Lower leg skin (tissue), 4 donors: ENCODE measurements around the gene TTC12. TPM values are rescaled to one million over a fixed set of nuclear protein-coding genes. Genes with fewer than 3 reads are reported as not detected.

ENCODE experiments used
- DNase-seq, 2 donors: peaks; one replicate each; pipeline ENCODE4 v3.0.0-alpha.2; 2019; ENCODE audit warnings: low spot score in 2 of 2
- H3K4me3 ChIP-seq: fragments of 200-600 bp; sonication (generic); 2 replicates; pipeline ENCODE4 v1.5.1; 2017; ENCODE audit warnings: mild to moderate bottlenecking, low read depth; ENCODE audit not compliant: poor library complexity, severe bottlenecking
- POLR2A ChIP-seq, 2 donors: fragments of 450-650 bp; IDR thresholded peaks; one replicate each; pipeline ENCODE4 v1.6.1; 2016 to 2017; ENCODE audit warnings: antibody characterized with exemption in 2 of 2, mild to moderate bottlenecking in 1 of 2, moderate library complexity in 1 of 2
- WGBS, 2 donors: methylation state at CpG; one replicate each; pipeline ENCODE4 v1.1.5; 2018; 5-methylcytosine and 5-hydroxymethylcytosine counted together
- intact Hi-C: fragments of 100-400 bp; cut with DNase I; formaldehyde crosslinking; loops from one replicate; pipeline ENCODE4 v1.15.0; 2023; ENCODE audit warnings: low total_unique reads
- total RNA-seq, 4 donors: library from RNA; depleted of rRNA; stranded (reverse); fragments of >200 nt; gene quantifications; one replicate each; pipeline ENCODE4 v1.1.0, GENCODE V29; 2016
- TF ChIP-seq, protein P1 (sequence below), 3 donors: fragments of 450-650 bp; IDR thresholded peaks; one replicate each; pipeline ENCODE4 v1.5.1; 2016; ENCODE audit warnings: antibody characterized with exemption in 3 of 3, mild to moderate bottlenecking in 3 of 3, moderate library complexity in 2 of 3

TTC12 gene
- total RNA-seq, 4 donors from 2014 or later: 14.5 to 48.2 (median 21.9) TPM

- DNase-seq: peak in 1 of 2 donors; percentile 50
- 58 to 75% methylated on average over 1 of the region's 1 CpG for WGBS, 2 donors
- TF ChIP-seq, protein P1, sequence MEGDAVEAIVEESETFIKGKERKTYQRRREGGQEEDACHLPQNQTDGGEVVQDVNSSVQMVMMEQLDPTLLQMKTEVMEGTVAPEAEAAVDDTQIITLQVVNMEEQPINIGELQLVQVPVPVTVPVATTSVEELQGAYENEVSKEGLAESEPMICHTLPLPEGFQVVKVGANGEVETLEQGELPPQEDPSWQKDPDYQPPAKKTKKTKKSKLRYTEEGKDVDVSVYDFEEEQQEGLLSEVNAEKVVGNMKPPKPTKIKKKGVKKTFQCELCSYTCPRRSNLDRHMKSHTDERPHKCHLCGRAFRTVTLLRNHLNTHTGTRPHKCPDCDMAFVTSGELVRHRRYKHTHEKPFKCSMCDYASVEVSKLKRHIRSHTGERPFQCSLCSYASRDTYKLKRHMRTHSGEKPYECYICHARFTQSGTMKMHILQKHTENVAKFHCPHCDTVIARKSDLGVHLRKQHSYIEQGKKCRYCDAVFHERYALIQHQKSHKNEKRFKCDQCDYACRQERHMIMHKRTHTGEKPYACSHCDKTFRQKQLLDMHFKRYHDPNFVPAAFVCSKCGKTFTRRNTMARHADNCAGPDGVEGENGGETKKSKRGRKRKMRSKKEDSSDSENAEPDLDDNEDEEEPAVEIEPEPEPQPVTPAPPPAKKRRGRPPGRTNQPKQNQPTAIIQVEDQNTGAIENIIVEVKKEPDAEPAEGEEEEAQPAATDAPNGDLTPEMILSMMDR (IDR thresholded peaks at IDR 0.05): no peak
- TF ChIP-seq POLR2A (IDR thresholded peaks at IDR 0.05): no peak
- H3K4me3 ChIP-seq: no peak overlapping the region
- intact Hi-C loops: no loop called here
Observed at GRCh38 chr11:113396690-113397089, 82.3 kb downstream of the TTC12 start.

DNA sequence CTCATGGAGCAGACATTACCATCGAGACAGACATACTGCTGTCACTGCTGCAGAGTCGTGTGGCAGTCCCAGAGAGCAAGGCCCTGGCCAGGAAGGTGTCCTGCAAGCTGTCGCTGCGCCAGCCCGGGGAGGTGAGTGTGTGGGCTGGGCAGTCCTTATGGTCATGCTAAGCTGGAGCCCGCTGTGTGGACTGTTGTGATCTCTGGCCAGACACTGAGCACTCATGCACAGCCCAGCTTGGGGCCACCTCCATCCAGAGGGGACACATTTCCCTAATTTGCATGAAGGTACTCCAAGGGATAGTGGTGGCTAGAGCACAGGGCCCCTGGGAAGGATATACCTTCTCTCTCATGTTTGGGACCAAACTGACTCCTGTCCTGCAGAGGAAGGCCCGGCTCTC is 82.8 kb downstream of the TTC12 start:
- peak in 1 of 2 donors; percentile 76 for DNase-seq

GRCh38 chr11:113397821-113398220 is 83.4 kb downstream of the TTC12 start:
- WGBS, 2 donors: 71 to 84% methylated on average over 4 of the region's 4 CpGs
- TF ChIP-seq, protein P1 (IDR thresholded peaks at IDR 0.05): no peak
- TF ChIP-seq POLR2A (IDR thresholded peaks at IDR 0.05): no peak
- peak in 1 of 2 donors; percentile 83 for DNase-seq
- no peak overlapping the region for H3K4me3 ChIP-seq
- intact Hi-C loops: no loop called here

More for the DNA sequence above, 82.8 kb downstream of the TTC12 start:
- WGBS, 2 donors: 68 to 80% methylated on average over 6 to 7 of the region's 7 CpGs
- H3K4me3 ChIP-seq: no peak overlapping the region
- intact Hi-C loops: no loop called here
- TF ChIP-seq POLR2A (IDR thresholded peaks at IDR 0.05): no peak
- TF ChIP-seq, protein P1 (IDR thresholded peaks at IDR 0.05): no peak

DNA sequence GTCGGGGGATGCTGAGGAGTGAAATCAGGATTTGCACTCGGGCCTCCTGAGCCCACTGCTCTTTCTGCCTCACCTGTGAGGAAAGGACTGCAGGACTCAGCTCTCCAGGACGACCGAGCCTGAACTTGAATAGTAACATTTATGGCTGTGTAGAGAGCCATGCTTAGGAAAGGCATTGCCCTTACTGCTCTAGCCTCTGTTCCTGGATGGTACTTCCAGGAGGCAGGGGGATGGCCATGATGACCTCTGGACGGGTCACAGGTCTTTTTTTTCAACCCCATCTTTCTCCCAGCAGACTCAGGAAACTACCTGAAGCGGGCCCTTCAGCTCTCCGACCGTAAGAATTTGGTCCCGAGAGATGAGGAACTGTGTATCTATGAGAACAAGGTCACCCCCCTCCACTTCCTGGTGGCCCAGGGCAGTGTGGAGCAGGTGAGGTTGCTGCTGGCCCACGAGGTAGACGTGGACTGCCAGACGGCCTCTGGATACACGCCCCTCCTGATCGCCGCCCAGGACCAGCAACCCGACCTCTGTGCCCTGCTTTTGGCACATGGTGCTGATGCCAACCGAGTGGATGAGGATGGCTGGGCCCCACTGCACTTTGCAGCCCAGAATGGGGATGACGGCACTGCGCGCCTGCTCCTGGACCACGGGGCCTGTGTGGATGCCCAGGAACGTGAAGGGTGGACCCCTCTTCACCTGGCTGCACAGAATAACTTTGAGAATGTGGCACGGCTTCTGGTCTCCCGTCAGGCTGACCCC is 84.5 kb downstream of the TTC12 start:
- intact Hi-C loops: no loop called here
- H3K4me3 ChIP-seq: no peak overlapping the region
- peak in 1 of 2 donors; percentile 65 for DNase-seq
- TF ChIP-seq, protein P1 (IDR thresholded peaks at IDR 0.05): no peak
- 84 to 90% methylated on average over 21 to 24 of the region's 24 CpGs for WGBS, 2 donors

DNA sequence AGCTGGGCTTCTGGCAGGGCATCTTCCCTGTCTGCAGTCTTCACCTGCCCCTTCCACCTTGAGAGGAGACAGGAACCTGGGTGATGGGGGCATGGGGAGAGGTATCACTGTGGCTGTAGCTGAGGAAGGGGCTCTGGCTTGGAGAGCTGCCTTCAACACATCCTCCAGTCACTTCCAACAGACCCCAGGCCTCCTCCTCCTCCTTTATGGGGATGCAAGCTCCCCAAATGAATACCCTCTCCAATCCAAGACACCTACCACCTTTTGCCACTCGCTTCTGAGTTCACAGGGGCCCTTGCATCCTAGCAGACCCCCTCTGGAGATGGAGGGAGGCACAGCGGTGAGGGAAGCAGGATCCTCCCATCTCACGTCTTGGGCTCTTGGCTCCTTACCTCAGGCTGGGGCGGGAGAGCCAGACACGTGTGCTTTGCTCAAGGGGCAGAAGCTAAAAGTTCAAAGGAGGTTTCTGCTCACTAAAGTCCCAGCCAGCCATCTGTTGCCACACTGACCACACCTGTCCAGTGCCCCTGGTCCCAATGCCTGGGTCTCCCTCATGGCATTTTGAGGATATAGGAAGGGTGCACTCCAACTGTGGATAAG is 86.3 kb downstream of the TTC12 start:
- peak in 1 of 2 donors; percentile 72 for DNase-seq
- intact Hi-C loops: no loop called here
- 57 to 64% methylated on average over 5 of the region's 5 CpGs for WGBS, 2 donors
- TF ChIP-seq, protein P1 (IDR thresholded peaks at IDR 0.05): no peak
- no peak for TF ChIP-seq POLR2A (IDR thresholded peaks at IDR 0.05)
- H3K4me3 ChIP-seq: no peak overlapping the region
